RWPE2 (cell line): ENCODE measurements around the gene CSNK1A1.

Source experiments
- ATAC-seq: fragments of 200-7000 bp; cut with Tn5 transposase; 3 replicates; pipeline ENCODE4 v1.9.1; 2021; ENCODE audit warnings: low read depth
- DNase-seq: peaks from one replicate; pipeline ENCODE4 v3.0.0-alpha.2; 2020; ENCODE audit warnings: low spot score
- H3K27ac ChIP-seq: fragments of 450-650 bp; 2 replicates; pipeline ENCODE4 v1.5.1; 2017; ENCODE audit warnings: mild to moderate bottlenecking; ENCODE audit not compliant: poor library complexity, severe bottlenecking
- H3K27me3 ChIP-seq: fragments of 250-450 bp; sonication (Bioruptor Pico); 2 replicates; pipeline ENCODE4 v1.5.1; 2021; ENCODE audit warnings: mild to moderate bottlenecking, moderate library complexity; ENCODE audit not compliant: insufficient read depth, poor library complexity, severe bottlenecking
- H3K36me3 ChIP-seq: fragments of 250-450 bp; sonication (Bioruptor Pico); 2 replicates; pipeline ENCODE4 v1.5.1; 2020; ENCODE audit warnings: low read depth, mild to moderate bottlenecking, moderate library complexity
- H3K4me1 ChIP-seq: fragments of 250-450 bp; sonication (Bioruptor Pico); 2 replicates; pipeline ENCODE4 v1.5.1; 2021; ENCODE audit warnings: mild to moderate bottlenecking, moderate library complexity; ENCODE audit not compliant: insufficient read depth, poor library complexity, severe bottlenecking
- H3K4me3 ChIP-seq: fragments of 250-450 bp; sonication (Bioruptor Pico); 2 replicates; pipeline ENCODE4 v1.5.1; 2021; ENCODE audit warnings: mild to moderate bottlenecking, moderate library complexity; ENCODE audit not compliant: severe bottlenecking
- H3K9me3 ChIP-seq: fragments of 250-450 bp; sonication (Bioruptor Pico); 2 replicates; pipeline ENCODE4 v1.5.1; 2021; ENCODE audit warnings: mild to moderate bottlenecking, moderate library complexity; ENCODE audit not compliant: severe bottlenecking
- TF ChIP-seq, protein P1 (sequence below): fragments of 450-650 bp; IDR thresholded peaks from one replicate; pipeline ENCODE4 v1.5.1; 2017; ENCODE audit warnings: mild to moderate bottlenecking, moderate library complexity; ENCODE audit not compliant: poor library complexity, severe bottlenecking

CSNK1A1 gene

DNA sequence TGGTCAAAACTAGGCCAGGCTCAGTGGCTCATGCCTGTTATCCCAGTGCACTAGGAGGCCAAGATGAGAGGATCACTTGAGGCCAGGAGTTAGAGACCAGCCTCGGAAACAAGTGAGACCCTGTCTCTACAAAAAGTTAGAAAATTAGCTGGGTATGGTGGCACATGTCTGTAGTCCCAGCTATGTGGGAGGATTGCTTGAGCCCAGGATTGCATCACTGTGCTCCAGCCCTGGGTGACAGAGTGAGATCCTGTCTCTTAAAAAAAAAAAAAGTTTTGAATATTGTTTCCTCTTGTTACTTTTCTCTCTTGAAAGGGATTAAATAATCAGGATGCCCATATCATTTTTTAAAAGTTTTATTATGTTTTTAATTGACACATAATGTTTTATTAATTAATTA lies 37.7 kb upstream of the CSNK1A1 start:
- no peaks in the 10 kb centered on the region for H3K4me1 ChIP-seq
- H3K27ac ChIP-seq, result no peak overlapping the region

GRCh38 chr5:149586708-149587318 lies 35.6 kb upstream of the CSNK1A1 start:
- DNase-seq (no peak), ATAC-seq (no peak)
- peaks cover 4% of the 10 kb centered on the region for H3K4me1 ChIP-seq
- no peak overlapping the region for H3K27ac ChIP-seq
- no peaks in the 10 kb centered on the region for H3K9me3 ChIP-seq
- H3K36me3 ChIP-seq, result no peaks in the 10 kb centered on the region
- no peaks in the 10 kb centered on the region for H3K27me3 ChIP-seq
- no peak overlapping the region for H3K4me3 ChIP-seq
- TF ChIP-seq, protein P1, sequence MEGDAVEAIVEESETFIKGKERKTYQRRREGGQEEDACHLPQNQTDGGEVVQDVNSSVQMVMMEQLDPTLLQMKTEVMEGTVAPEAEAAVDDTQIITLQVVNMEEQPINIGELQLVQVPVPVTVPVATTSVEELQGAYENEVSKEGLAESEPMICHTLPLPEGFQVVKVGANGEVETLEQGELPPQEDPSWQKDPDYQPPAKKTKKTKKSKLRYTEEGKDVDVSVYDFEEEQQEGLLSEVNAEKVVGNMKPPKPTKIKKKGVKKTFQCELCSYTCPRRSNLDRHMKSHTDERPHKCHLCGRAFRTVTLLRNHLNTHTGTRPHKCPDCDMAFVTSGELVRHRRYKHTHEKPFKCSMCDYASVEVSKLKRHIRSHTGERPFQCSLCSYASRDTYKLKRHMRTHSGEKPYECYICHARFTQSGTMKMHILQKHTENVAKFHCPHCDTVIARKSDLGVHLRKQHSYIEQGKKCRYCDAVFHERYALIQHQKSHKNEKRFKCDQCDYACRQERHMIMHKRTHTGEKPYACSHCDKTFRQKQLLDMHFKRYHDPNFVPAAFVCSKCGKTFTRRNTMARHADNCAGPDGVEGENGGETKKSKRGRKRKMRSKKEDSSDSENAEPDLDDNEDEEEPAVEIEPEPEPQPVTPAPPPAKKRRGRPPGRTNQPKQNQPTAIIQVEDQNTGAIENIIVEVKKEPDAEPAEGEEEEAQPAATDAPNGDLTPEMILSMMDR, result no peak

More for the DNA sequence above, 37.7 kb upstream of the CSNK1A1 start:
- H3K27me3 ChIP-seq, result no peaks in the 10 kb centered on the region
- H3K36me3 ChIP-seq, result no peaks in the 10 kb centered on the region
- ATAC-seq (no peak), DNase-seq (no peak)
- no peak overlapping the region for H3K4me3 ChIP-seq
- no peaks in the 10 kb centered on the region for H3K9me3 ChIP-seq
- TF ChIP-seq, protein P1, result no peak

DNA sequence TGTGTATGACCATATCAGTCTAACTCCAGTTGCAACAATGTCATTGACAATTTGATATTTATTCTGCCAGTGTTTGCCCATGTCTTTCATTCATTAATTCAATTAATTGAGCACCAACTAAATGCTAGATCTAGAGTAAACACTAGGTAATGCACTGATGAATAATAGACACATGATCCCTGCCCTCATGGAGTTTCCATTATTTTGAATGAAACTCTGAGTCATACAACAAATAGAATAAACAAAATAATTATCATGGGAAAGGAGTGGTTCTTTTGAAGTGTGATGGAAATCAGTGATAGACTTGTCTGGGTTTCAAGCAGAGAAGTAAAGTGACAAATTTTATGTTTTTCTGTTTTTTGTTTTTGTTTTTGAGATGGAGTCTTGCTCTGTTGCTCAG lies 34.7 kb upstream of the CSNK1A1 start:
- H3K9me3 ChIP-seq, result no peaks in the 10 kb centered on the region
- H3K4me1 ChIP-seq, result peaks cover 5% of the 10 kb centered on the region
- DNase-seq (no peak), ATAC-seq (no peak)
- no peak overlapping the region for H3K27ac ChIP-seq
- TF ChIP-seq, protein P1, result no peak
- no peak overlapping the region for H3K4me3 ChIP-seq
- H3K27me3 ChIP-seq, result no peaks in the 10 kb centered on the region
- no peaks in the 10 kb centered on the region for H3K36me3 ChIP-seq

- no peak for ATAC-seq
- no peaks in the 10 kb centered on the region for H3K36me3 ChIP-seq
- no peak for DNase-seq
Measured at GRCh38 chr5:149584121-149584520, 32.9 kb upstream of the CSNK1A1 start.

DNA sequence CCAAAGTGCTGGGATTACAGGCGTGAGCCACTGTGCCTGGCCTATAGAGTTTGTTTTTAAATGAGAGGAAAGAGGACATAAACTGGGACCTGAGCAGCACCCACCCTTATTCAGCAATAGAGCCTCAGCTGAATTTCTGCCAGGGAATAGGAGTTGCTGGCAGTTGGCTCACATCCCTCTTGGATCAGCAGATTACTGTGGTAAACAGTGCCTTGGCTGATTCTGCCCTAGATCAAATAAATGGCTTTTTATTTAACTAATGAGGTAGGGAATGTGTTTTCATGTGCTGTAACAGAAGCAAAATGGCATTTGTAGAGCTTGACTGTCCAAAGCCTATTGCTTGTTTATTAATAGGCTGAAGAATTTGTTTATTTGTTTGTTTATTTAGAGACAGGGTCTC lies 32.2 kb upstream of the CSNK1A1 start:
- TF ChIP-seq, protein P1, result no peak

More at GRCh38 chr5:149584121-149584520, 32.9 kb upstream of the CSNK1A1 start:
- H3K4me1 ChIP-seq, result peaks cover 10% of the 10 kb centered on the region
- H3K27me3 ChIP-seq, result no peaks in the 10 kb centered on the region
- no peak overlapping the region for H3K4me3 ChIP-seq
- TF ChIP-seq, protein P1, result no peak
- H3K27ac ChIP-seq, result no peak overlapping the region
- H3K9me3 ChIP-seq, result no peaks in the 10 kb centered on the region

More for the DNA sequence above, 32.2 kb upstream of the CSNK1A1 start:
- no peaks in the 10 kb centered on the region for H3K36me3 ChIP-seq
- H3K27ac ChIP-seq, result no peak overlapping the region
- ATAC-seq (no peak), DNase-seq (no peak)
- H3K27me3 ChIP-seq, result no peaks in the 10 kb centered on the region
- H3K4me1 ChIP-seq, result peaks cover 10% of the 10 kb centered on the region
- no peaks in the 10 kb centered on the region for H3K9me3 ChIP-seq
- no peak overlapping the region for H3K4me3 ChIP-seq
